CD4-positive, alpha-beta T cell treated with Interleukin-4 for 1 hour (primary cell): ENCODE data around the gene GOLGA6L10.
"Not testable (repeated sequence)": the region's sequence is repeated elsewhere in the genome, so short reads cannot be mapped to it uniquely, and the experiment has no call there.

Experiments
- DNase-seq, 2 donors: peaks; one replicate each; pipeline ENCODE4 v3.0.0-alpha.2; 2020 to 2022

Gene GOLGA6L10

GRCh38 chr15:82316247-82317090, 32.8 kb downstream of the GOLGA6L10 start:
- not testable (repeated sequence) for DNase-seq

GRCh38 chr15:82315519-82316246, 33.6 kb downstream of the GOLGA6L10 start:
- no peak for DNase-seq

- no peak for DNase-seq
Observed at GRCh38 chr15:82314769-82315518, 34.3 kb downstream of the GOLGA6L10 start.

- not testable (repeated sequence) for DNase-seq
Observed at GRCh38 chr15:82313951-82314768, 35.1 kb downstream of the GOLGA6L10 start.

GRCh38 chr15:82313446-82313845, 35.8 kb downstream of the GOLGA6L10 start:
- no peak for DNase-seq

- DNase-seq, result peak in 1 of 2 donors; percentile 4
Observed at GRCh38 chr15:82312586-82313349, 36.5 kb downstream of the GOLGA6L10 start.

- not testable (repeated sequence) for DNase-seq
Observed at GRCh38 chr15:82311321-82311720, 38.0 kb downstream of the GOLGA6L10 start.

- no peak for DNase-seq
Observed at GRCh38 chr15:82309802-82310201, 39.5 kb downstream of the GOLGA6L10 start.

GRCh38 chr15:82307714-82308081, 41.6 kb downstream of the GOLGA6L10 start:
- no peak for DNase-seq

- peak in 1 of 2 donors; percentile 9 for DNase-seq
Observed at GRCh38 chr15:82306791-82307713, 42.2 kb downstream of the GOLGA6L10 start.

- peak in 1 of 2 donors; percentile 9 for DNase-seq
Observed at GRCh38 chr15:82305621-82306048, 43.6 kb downstream of the GOLGA6L10 start.

GRCh38 chr15:82304778-82305090, 44.5 kb downstream of the GOLGA6L10 start:
- DNase-seq, result peak in 1 of 2 donors; percentile 7

- peak in 1 of 2 donors; percentile 6 for DNase-seq
Observed at GRCh38 chr15:82303956-82304777, 45.1 kb downstream of the GOLGA6L10 start.

GRCh38 chr15:82301296-82302016, 47.8 kb downstream of the GOLGA6L10 start:
- DNase-seq, result no peak

- peak in 1 of 2 donors; percentile 8 for DNase-seq
Observed at GRCh38 chr15:82300883-82301282, 48.4 kb downstream of the GOLGA6L10 start.

- not testable (repeated sequence) for DNase-seq
Observed at GRCh38 chr15:82300326-82300725, 48.9 kb downstream of the GOLGA6L10 start.

GRCh38 chr15:82299511-82299914, 49.8 kb downstream of the GOLGA6L10 start:
- not testable (repeated sequence) for DNase-seq

GRCh38 chr15:82298520-82298919, 50.8 kb downstream of the GOLGA6L10 start:
- DNase-seq, result peak; percentile 46 to 61

- DNase-seq, result no peak
Observed at GRCh38 chr15:82298032-82298431, 51.2 kb downstream of the GOLGA6L10 start.
